ENCODE data around the gene F11R.
"Not testable (repeated sequence)": the region's sequence is repeated elsewhere in the genome, so short reads cannot be mapped to it uniquely, and the experiment has no call there.

Gene F11R

DNA sequence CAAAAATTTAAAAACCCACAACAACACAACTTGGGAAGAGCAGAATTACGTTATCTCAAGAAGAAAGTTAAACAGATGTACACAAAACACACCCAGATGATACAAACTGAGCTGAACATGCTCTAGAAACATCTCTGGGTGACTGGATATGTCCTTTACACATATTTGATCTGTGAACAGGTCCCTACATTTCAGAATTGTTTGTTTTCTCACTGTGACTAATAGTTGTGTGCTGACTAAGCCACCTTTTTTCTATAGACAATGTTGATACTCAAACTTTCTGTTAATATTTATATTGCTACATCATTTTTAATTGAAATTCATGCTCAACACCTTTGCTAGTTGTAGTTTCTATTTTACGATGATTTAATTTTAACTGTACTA lies 1.0 kb upstream of the F11R start:
- ChIA-PET CTCF (no interaction called here), POLR2A (interaction anchor here (0.5 to 2.8 kb wide), 6 partner anchors 11 to 133 kb away, joined by 3 to 32 read pairs (median 7); partner anchors contain the start of genes DEDD, NIT1, PFDN2 and USF1)
- no peak for DNase-seq (ENCODE audit: extremely low spot score)
- TF ChIP-seq, protein P1, sequence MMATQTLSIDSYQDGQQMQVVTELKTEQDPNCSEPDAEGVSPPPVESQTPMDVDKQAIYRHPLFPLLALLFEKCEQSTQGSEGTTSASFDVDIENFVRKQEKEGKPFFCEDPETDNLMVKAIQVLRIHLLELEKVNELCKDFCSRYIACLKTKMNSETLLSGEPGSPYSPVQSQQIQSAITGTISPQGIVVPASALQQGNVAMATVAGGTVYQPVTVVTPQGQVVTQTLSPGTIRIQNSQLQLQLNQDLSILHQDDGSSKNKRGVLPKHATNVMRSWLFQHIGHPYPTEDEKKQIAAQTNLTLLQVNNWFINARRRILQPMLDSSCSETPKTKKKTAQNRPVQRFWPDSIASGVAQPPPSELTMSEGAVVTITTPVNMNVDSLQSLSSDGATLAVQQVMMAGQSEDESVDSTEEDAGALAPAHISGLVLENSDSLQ (IDR thresholded peaks at IDR 0.05), result no peak
- TF ChIP-seq SP1 (IDR thresholded peaks at IDR 0.05), result no peak
- TF ChIP-seq HDGF (IDR thresholded peaks at IDR 0.05; ENCODE audit: borderline replicate concordance), result no peak
- no peak for TF ChIP-seq SUZ12 (IDR thresholded peaks at IDR 0.05)
- no peak for TF ChIP-seq ZNF384 (IDR thresholded peaks at IDR 0.05)
- no peak for TF ChIP-seq FOXA1 (IDR thresholded peaks at IDR 0.05)
- TF ChIP-seq L3MBTL2 (conservative IDR thresholded peaks at IDR 0.05), result no peak
- TF ChIP-seq FOXK2 (IDR thresholded peaks at IDR 0.05), result no peak
- TF ChIP-seq NFRKB (IDR thresholded peaks at IDR 0.05), result no peak
- no peak for TF ChIP-seq BHLHE40 (IDR thresholded peaks at IDR 0.05; ENCODE audit: borderline replicate concordance)
- no peak for TF ChIP-seq ELF4 (IDR thresholded peaks at IDR 0.05)
- TF ChIP-seq ARNT (IDR thresholded peaks at IDR 0.05), result no peak
- TF ChIP-seq LEF1 (IDR thresholded peaks at IDR 0.05; ENCODE audit: borderline replicate concordance), result no peak

DNA sequence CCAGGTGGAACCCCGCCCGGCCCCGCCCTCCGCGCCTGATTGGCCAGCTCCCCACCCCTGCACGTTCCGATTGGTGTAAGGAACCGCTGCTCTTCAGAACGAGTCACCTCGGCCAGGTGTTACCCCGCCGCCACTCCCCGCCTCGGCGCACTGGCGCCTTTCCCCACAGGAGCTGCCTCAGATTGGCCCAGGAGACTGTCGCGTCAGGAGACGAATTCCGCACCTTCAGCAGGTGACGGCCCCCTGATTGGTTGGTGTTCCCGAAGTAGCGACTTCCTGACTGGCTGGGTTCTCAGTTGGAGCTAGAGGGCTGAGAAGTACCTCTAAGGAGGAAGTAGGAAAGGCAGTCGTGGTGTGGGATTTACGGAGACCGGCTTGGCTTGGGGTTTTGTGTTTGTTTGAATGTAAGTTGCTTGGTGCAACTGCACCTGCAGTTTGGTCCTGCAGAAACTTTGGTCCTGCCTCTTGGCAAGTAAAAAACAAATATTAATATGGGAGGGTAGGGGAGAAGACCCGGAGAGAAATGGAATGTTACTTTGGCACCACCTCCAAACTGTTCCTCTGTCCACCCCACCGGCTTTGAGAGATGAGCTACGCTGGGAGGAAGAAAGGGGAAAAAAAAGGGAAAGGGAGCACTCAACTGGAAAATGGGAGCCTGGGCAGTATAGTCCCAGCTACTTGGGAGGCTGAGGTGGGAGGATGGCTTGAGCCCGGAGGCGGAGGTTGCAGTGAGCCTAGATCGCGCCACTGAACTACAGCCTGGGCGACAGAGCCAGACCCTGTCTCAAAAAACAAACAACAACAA lies 415 bp upstream of the F11R start:
- ChIA-PET CTCF (interaction anchor here (0.6 kb wide), 1 partner anchor 26 kb away, joined by 6 read pairs; no protein-coding TSS in a partner anchor), POLR2A (interaction anchor here (0.5 to 2.8 kb wide), 11 partner anchors 9 to 293 kb away, joined by 3 to 32 read pairs (median 5); partner anchors contain the start of genes DEDD, NIT1, PFDN2 and SDHC)
- DNase-seq (ENCODE audit: extremely low spot score), result peak; percentile 92
- TF ChIP-seq, protein P1 (IDR thresholded peaks at IDR 0.05), result peak; percentile 95
- TF ChIP-seq ZNF384 (IDR thresholded peaks at IDR 0.05), result no peak
- TF ChIP-seq ELF4 (IDR thresholded peaks at IDR 0.05), result peak; percentile 48; the same call in 1 of the 2 replicates
- no peak for TF ChIP-seq FOXA1 (IDR thresholded peaks at IDR 0.05)
- no peak for TF ChIP-seq CTBP1 (IDR thresholded peaks at IDR 0.05; ENCODE audit: borderline replicate concordance)
- peak; percentile 91 for TF ChIP-seq L3MBTL2 (conservative IDR thresholded peaks at IDR 0.05)

DNA sequence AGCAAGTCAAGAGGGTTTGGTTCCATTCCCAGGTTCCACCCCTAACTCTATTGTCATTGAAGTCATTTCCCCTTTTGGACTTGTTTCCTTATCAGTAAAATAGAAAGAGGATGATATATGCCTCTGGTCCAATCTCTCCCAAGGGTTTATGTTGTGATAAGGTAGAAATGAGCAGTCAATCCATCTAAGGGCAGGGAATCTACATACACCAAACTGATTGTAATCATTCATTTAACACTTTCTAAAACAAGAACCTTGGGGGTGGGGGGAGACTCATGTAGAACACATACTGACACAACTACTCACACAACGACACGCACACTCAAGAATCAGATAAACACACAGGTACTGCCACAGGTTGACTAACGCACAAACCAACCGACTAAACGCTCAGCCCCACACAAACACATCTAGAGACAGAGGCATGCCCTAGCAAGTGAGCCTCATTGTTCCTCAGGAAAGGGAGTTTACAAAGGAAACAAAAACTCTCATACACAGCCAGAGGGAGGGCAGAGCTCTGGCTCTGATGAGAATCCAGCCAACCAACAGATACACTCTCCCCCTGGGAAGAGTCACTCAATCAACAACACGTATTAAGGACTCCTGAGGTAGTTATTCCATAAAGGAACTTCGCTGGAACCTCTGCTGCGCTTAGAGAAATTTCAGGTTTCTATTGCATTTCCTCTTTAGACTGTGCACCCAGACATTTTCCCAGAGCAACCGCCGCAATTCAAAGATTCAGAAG lies 1.0 kb downstream of the F11R start:
- TF ChIP-seq NFRKB (IDR thresholded peaks at IDR 0.05), result no peak
- TF ChIP-seq BHLHE40 (IDR thresholded peaks at IDR 0.05; ENCODE audit: borderline replicate concordance), result no peak
- no peak for TF ChIP-seq SUZ12 (IDR thresholded peaks at IDR 0.05)
- no peak for TF ChIP-seq TARDBP (IDR thresholded peaks at IDR 0.05)
- no peak for TF ChIP-seq ZNF384 (IDR thresholded peaks at IDR 0.05)
- ChIA-PET POLR2A (interaction anchor here (1.3 to 2.8 kb wide), 6 partner anchors 13 to 98 kb away, joined by 4 to 32 read pairs (median 8); partner anchors contain the start of genes NIT1, PFDN2 and USF1), CTCF (interaction anchor here (0.6 to 0.8 kb wide), 2 partner anchors 22 to 25 kb away, joined by 3 read pairs; no protein-coding TSS in a partner anchor)
- no peak for DNase-seq (ENCODE audit: extremely low spot score)

DNA sequence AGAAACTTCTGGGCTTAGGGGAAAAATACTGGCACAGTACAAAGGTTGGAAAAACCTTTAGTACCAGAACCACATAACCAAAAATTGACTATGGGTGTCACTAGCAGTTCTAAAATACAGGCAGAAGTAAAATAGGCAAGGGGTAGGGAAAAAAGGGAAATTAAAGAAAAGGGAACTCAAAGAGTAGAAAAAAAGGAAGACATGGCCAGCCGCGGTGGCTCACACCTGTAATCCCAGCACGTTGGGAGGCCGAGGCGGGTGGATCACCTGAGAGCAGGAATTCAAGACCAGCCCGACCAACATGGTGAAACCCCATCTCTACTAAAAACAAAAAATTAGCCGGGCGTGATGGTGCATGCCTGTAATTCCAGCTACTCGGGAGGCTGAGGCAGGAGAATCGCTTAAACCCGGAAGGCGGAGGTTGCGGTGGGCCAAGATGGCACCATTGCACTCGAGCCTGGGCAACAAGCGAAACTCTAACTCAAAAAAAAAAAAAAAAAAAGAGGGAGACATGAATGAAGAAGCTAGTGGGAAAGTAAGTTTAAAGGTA lies 1.8 kb downstream of the F11R start:
- ChIA-PET CTCF (interaction anchor here (1.1 to 1.3 kb wide), 2 partner anchors 52 to 98 kb away, joined by 3 read pairs; no protein-coding TSS in a partner anchor), POLR2A (interaction anchor here (1.2 kb wide), 1 partner anchor 27 kb away, joined by 3 read pairs; the partner anchor contains the start of gene USF1)
- DNase-seq (ENCODE audit: extremely low spot score), result not testable (repeated sequence)

DNA sequence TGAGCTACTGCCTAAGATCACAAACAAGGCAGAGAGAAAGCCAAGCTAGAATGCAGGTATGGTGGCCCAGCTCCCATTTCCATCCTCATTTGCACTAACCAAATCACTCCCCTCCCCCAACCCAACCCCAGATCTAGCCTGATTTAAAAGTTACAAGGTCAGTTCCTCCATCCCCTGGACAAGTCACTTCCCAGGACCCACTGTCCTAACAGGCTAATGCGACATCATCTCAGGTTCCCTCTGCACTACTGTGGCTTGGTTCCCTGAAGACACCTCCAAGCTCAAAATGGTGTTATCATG lies 2.4 kb downstream of the F11R start:
- CTCF ChIA-PET, result interaction anchor here (1.1 to 1.3 kb wide), 2 partner anchors 53 to 99 kb away, joined by 3 read pairs; no protein-coding TSS in a partner anchor

DNA sequence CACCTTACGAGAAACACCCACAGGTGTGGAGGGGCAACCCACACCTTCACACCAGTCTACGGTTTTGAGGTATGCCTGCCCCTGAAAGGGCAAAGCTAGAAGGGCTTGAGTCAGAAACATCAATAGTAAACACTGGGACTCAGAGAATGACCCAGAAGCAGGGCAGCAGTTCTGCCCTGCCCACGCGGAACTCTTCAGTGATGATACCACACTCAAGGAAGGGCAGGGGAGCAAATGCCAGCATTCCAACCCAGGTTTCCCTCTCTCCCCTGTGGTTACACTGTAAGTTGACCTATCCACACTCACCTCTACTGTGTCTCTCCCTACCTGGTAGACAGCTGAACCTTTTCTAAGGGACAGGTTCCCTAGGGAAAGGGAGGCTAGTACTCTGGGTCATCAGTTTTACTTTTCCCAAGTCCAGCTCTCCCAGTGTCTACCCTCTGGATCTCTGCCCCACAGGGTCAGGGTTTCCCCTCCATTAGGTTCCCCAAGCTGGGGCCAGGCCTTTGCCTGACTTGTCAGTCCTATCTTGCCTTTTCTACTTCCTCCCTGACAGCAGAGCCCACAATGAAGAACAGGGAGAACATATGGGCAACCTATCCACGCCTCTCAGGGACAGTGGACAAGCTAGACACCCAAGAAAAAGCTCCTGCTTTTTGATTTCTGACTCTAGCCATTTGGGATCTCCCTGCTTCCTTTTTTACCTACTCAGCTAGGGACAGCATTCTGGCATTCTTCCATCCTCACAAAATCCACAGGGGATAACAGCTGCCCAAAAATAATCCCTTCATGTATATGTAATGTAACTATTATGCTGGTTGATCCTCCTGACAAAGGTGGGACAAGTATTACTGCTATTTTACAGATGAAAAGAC lies 3.0 kb downstream of the F11R start:
- POLR2A ChIA-PET, result interaction anchor here (1.2 kb wide), 1 partner anchor 28 kb away, joined by 3 read pairs; the partner anchor contains the start of gene USF1
- TF ChIP-seq L3MBTL2 (conservative IDR thresholded peaks at IDR 0.05), result no peak
- TF ChIP-seq ELF4 (IDR thresholded peaks at IDR 0.05), result no peak
- no peak for TF ChIP-seq NFRKB (IDR thresholded peaks at IDR 0.05)
- TF ChIP-seq, protein P1 (IDR thresholded peaks at IDR 0.05), result no peak
- TF ChIP-seq LEF1 (IDR thresholded peaks at IDR 0.05; ENCODE audit: borderline replicate concordance), result no peak
- TF ChIP-seq FOXM1 (IDR thresholded peaks at IDR 0.05; ENCODE audit: borderline replicate concordance), result no peak
- no peak for TF ChIP-seq CTBP1 (IDR thresholded peaks at IDR 0.05; ENCODE audit: borderline replicate concordance)
- TF ChIP-seq FOXA1 (IDR thresholded peaks at IDR 0.05), result no peak
- DNase-seq (ENCODE audit: extremely low spot score), result no peak
- CTCF ChIA-PET, result interaction anchor here (1.1 to 1.3 kb wide), 2 partner anchors 53 to 99 kb away, joined by 3 read pairs; no protein-coding TSS in a partner anchor

More for the DNA sequence above, 2.4 kb downstream of the F11R start:
- POLR2A ChIA-PET, result interaction anchor here (1.2 kb wide), 1 partner anchor 27 kb away, joined by 3 read pairs; the partner anchor contains the start of gene USF1
- TF ChIP-seq ELF4 (IDR thresholded peaks at IDR 0.05), result no peak
- TF ChIP-seq L3MBTL2 (conservative IDR thresholded peaks at IDR 0.05), result no peak
- TF ChIP-seq BHLHE40 (IDR thresholded peaks at IDR 0.05; ENCODE audit: borderline replicate concordance), result no peak
- DNase-seq (ENCODE audit: extremely low spot score), result no peak

DNA sequence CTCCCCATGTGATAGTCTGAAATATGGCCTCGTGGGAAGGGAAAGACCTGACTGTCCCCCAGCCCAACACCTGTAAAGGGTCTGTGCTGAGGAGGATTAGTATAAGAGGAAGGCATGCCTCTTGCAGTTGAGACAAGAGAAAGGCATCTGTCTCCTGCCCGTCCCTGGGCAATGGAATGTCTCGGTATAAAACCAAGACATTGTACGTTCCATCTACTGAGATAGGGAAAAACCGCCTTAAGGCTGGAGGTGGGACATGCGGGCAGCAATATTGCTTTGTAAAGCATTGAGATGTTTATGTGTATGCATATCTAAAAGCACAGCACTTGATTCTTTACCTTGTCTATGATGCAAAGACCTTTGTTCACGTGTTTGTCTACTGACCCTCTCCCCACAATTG lies 3.8 kb downstream of the F11R start:
- DNase-seq (ENCODE audit: extremely low spot score); CTCF ChIA-PET; POLR2A ChIA-PET: not testable (repeated sequence)

DNA sequence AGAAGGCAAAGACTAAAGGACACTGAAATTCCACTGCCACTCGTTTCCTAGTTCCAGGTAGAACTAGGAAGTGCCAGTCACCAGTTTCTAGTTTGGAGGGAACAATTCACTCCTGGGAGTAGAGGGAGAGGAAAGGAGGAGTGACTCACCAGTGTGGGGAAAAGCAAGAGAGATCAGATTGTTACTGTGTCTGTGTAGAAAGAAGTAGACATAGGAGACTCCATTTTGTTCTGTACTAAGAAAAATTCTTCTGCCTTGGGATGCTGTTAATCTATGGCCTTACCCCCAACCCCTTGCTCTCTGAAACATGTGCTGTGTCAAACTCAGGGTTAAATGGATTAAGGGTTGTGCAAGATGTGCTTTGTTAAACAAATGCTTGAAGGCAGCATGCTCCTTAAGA lies 4.3 kb downstream of the F11R start:
- DNase-seq (ENCODE audit: extremely low spot score); POLR2A ChIA-PET: not testable (repeated sequence)

More for the DNA sequence above, 4.3 kb downstream of the F11R start:
- CTCF ChIA-PET, result not testable (repeated sequence)

Measured in HEK293T (cell line).